Spleen (tissue), 11 donors: ENCODE measurements around the gene CES4A. TPM values are rescaled to one million over a fixed set of nuclear protein-coding genes. Genes with fewer than 3 reads are reported as not detected.
"Not testable (repeated sequence)": the region's sequence is repeated elsewhere in the genome, so short reads cannot be mapped to it uniquely, and the experiment has no call there.

Experiments used
- DNase-seq: peaks from one replicate; pipeline ENCODE4 v3.0.0-alpha.2; 2020
- H3K27ac ChIP-seq, 8 donors: fragments of 200-600 bp; sonication (generic) in 7 of 8; 1 replicate in 4 of 8; 2 replicates in 4 of 8; pipeline versions ENCODE4 v1.5.0 to v1.8.0; 2016 to 2021; ENCODE audit warnings: inconsistent platforms in 4 of 8, mild to moderate bottlenecking in 4 of 8, moderate library complexity in 1 of 8
- H3K27me3 ChIP-seq, 7 donors: fragments of 200-600 bp; sonication (generic) in 6 of 7; replicated peaks in 1 of 7; 1 replicate in 4 of 7; 2 replicates in 3 of 7; pipeline versions ENCODE4 v1.5.0 to v1.8.0; 2016 to 2021; ENCODE audit warnings: inconsistent platforms in 3 of 7, mild to moderate bottlenecking in 1 of 7
- H3K36me3 ChIP-seq, 6 donors: fragments of 200-600 bp; sonication (generic) in 5 of 6; 1 replicate in 4 of 6; 2 replicates in 2 of 6; pipeline versions ENCODE4 v1.5.0 to v1.8.0; 2016 to 2021; ENCODE audit warnings: inconsistent platforms in 2 of 6
- H3K4me1 ChIP-seq, 6 donors: fragments of 200-600 bp; sonication (generic) in 5 of 6; 1 replicate in 3 of 6; 2 replicates in 3 of 6; pipeline versions ENCODE4 v1.5.0 to v1.8.0; 2016 to 2021; ENCODE audit warnings: inconsistent platforms in 3 of 6
- H3K4me3 ChIP-seq, 8 donors: fragments of 200-600 bp; sonication (generic) in 7 of 8; 1 replicate in 4 of 8; 2 replicates in 4 of 8; pipeline versions ENCODE4 v1.5.0 to v1.8.0; 2016 to 2021; ENCODE audit warnings: inconsistent platforms in 4 of 8, mild to moderate bottlenecking in 4 of 8, moderate library complexity in 2 of 8
- H3K9me3 ChIP-seq, 8 donors: fragments of 200-600 bp; sonication (generic) in 7 of 8; 1 replicate in 4 of 8; 2 replicates in 4 of 8; pipeline versions ENCODE4 v1.5.0 to v1.8.0; 2016 to 2021; ENCODE audit warnings: inconsistent platforms in 4 of 8
- POLR2A ChIP-seq, 3 donors: fragments of 450-650 bp; IDR thresholded peaks; one replicate each; pipeline ENCODE4 v1.5.1; 2017; ENCODE audit warnings: antibody characterized with exemption in 3 of 3, mild to moderate bottlenecking in 1 of 3
- POLR2AphosphoS5 ChIP-seq, 3 donors: sonication (generic); formaldehyde crosslinking; IDR thresholded peaks; one replicate each; pipeline ENCODE4 v1.5.1; 2017; ENCODE audit warnings: antibody characterized with exemption in 3 of 3
- WGBS, 5 donors: extraction: QIAGEN DNeasy Blood & Tissue Kit in 3 of 5; methylation state at CpG; one replicate each; pipeline versions ENCODE4 v1.1.5 to v1.1.7; 2013 to 2018; 5-methylcytosine and 5-hydroxymethylcytosine counted together
- intact Hi-C: fragments of 100-400 bp; cut with DNase I; formaldehyde crosslinking; loops from one replicate; pipeline ENCODE4 v1.15.0; 2023; ENCODE audit warnings: low total_unique reads
- polyA plus RNA-seq, 3 donors: library from polyadenylated mRNA; stranded (reverse); fragments of 200-250 nt; gene quantifications; one replicate each; pipeline ENCODE4 v1.2.1, GENCODE V29; 2013
- total RNA-seq, 7 donors: library from RNA; depleted of rRNA in 3 of 7; stranded (reverse); fragments of >200 nt in 3 of 7; fragmentation: NEBNext Ultra II Directional in 4 of 7; extraction: Animal tissue kit (Norgen Biotek cat#: 25700) in 4 of 7; gene quantifications; one replicate each; pipeline versions ENCODE4 v1.1.0 to v1.2.1, GENCODE V29; 2016 to 2021
- TF ChIP-seq, protein P1 (sequence below), 11 experiments: fragments of 200-600 bp in 7 of 11; fragments of 450-650 bp in 4 of 11; sonication (generic) in 4 of 11; IDR thresholded peaks in 8 of 11; conservative IDR thresholded peaks in 3 of 11; 1 replicate in 7 of 11; 2 replicates in 4 of 11; pipeline versions ENCODE4 v1.4.0 to v1.8.0; 2016 to 2021; ENCODE audit warnings: antibody characterized with exemption in 11 of 11, inconsistent platforms in 4 of 11, mild to moderate bottlenecking in 1 of 11
- donor health status: healthy with polysubstance abuse.
- donor health status: DM: no; HTN: no; CAD: no; lungs with moderate emphysema.
- donor health status: DM: no; HTN: no; CAD: no.
- donor health status: Bipolar disorder and iron deficiency.
- donor health status: healthy.
- donor health status: DM: no; HTN: no; CAD: no.
- donor health status: DM: yes; HTN: yes; CAD: no.

Gene CES4A
- total and polyA plus RNA-seq, 10 donors, result 5.0 to 9.9 (median 6.7) TPM

DNA sequence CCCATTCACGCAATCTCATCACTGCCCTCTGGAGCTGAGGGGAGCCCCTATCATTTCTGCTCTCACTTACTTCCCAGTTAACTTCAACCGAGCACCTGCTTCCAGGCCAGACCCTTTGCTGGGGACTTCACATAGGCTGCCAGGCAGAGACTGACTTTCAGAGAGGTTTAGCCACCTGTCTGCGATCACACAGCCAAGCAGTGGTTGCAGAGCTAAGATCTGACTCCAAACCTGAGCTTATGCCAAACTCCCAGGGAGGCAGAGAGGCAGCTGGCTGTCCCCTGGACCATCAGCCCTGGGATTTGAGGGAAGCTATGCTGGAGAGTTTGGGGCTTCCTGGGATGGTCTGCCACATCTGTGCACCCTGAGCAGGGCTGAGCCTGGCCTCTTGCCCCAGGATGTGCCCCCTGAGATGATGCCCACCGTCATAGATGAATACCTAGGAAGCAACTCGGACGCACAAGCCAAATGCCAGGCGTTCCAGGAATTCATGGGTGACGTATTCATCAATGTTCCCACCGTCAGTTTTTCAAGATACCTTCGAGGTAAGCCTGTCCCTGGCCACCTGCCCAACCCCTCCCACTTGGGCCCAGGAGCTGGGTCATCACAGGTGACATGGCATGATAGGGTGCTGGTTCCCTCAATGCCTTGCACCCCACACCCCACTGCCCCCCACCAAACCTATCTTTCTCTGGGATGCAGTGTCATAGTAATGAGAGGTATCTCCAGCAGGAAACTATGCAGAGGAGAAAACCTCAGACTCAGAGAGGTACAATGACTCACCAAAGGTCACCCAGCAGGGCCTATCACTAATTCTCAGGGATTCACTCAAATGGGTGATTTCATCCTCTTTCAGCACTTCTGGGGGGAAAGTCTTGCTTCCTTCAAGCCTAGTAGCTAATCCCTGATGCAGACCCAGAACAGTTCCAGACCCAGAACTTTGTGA is 17.3 kb upstream of the CES4A start:
- TF ChIP-seq POLR2A (IDR thresholded peaks at IDR 0.05) (no peak), POLR2AphosphoS5 (IDR thresholded peaks at IDR 0.05) (no peak)
- WGBS, 5 donors, result 82 to 88% (median 86%) methylated on average over 10 of the region's 10 CpGs
- H3K27me3 ChIP-seq, result peaks cover 0 to 3% (median 0%) of the 10 kb centered on the region in 7 donors
- no peak overlapping the region for H3K4me3 ChIP-seq
- H3K4me1 ChIP-seq, result no peaks in the 10 kb centered on the region
- intact Hi-C loops, result no loop called here
- H3K9me3 ChIP-seq, result no peaks in the 10 kb centered on the region
- no peak for DNase-seq
- no peaks in the 10 kb centered on the region for H3K36me3 ChIP-seq
- no peak overlapping the region for H3K27ac ChIP-seq

DNA sequence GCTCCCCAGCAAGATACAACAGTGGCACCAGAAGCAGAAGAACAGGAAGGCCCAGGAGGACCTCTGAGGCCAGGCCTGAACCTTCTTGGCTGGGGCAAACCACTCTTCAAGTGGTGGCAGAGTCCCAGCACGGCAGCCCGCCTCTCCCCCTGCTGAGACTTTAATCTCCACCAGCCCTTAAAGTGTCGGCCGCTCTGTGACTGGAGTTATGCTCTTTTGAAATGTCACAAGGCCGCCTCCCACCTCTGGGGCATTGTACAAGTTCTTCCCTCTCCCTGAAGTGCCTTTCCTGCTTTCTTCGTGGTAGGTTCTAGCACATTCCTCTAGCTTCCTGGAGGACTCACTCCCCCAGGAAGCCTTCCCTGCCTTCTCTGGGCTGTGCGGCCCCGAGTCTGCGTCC is 15.4 kb upstream of the CES4A start:
- no peak overlapping the region for H3K4me3 ChIP-seq

DNA sequence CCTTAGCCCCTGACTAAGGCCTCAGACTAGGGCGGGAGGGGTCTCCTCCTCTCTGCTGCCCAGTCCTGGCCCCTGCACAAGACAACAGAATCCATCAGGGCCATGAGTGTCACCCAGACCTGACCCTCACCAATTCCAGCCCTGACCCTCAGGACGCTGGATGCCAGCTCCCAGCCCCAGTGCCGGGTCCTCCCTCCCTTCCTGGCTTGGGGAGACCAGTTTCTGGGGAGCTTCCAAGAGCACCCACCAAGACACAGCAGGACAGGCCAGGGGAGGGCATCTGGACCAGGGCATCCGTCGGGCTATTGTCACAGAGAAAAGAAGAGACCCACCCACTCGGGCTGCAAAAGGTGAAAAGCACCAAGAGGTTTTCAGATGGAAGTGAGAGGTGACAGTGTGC is 14.7 kb upstream of the CES4A start:
- intact Hi-C loops, result no loop called here
- DNase-seq, result no peak
- 75 to 94% (median 85%) methylated on average over 2 to 6 of the region's 6 CpGs for WGBS, 5 donors

More for the DNA sequence above, 15.4 kb upstream of the CES4A start:
- H3K4me1 ChIP-seq, result peaks cover 0 to 7% (median 6%) of the 10 kb centered on the region in 6 donors
- no peaks in the 10 kb centered on the region for H3K9me3 ChIP-seq
- intact Hi-C loops, result no loop called here
- peaks cover 0 to 10% (median 0%) of the 10 kb centered on the region in 7 donors for H3K27me3 ChIP-seq
- WGBS, 5 donors, result 67 to 81% (median 77%) methylated on average over 9 of the region's 9 CpGs
- H3K36me3 ChIP-seq, result no peaks in the 10 kb centered on the region
- no peak for DNase-seq
- no peak overlapping the region for H3K27ac ChIP-seq
- no peak for TF ChIP-seq POLR2AphosphoS5 (IDR thresholded peaks at IDR 0.05)
- no peak for TF ChIP-seq POLR2A (IDR thresholded peaks at IDR 0.05)
- TF ChIP-seq, protein P1, sequence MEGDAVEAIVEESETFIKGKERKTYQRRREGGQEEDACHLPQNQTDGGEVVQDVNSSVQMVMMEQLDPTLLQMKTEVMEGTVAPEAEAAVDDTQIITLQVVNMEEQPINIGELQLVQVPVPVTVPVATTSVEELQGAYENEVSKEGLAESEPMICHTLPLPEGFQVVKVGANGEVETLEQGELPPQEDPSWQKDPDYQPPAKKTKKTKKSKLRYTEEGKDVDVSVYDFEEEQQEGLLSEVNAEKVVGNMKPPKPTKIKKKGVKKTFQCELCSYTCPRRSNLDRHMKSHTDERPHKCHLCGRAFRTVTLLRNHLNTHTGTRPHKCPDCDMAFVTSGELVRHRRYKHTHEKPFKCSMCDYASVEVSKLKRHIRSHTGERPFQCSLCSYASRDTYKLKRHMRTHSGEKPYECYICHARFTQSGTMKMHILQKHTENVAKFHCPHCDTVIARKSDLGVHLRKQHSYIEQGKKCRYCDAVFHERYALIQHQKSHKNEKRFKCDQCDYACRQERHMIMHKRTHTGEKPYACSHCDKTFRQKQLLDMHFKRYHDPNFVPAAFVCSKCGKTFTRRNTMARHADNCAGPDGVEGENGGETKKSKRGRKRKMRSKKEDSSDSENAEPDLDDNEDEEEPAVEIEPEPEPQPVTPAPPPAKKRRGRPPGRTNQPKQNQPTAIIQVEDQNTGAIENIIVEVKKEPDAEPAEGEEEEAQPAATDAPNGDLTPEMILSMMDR (IDR thresholded peaks at IDR 0.05 in 8 of 11, conservative IDR thresholded peaks at IDR 0.05 in 3 of 11), result no peak

DNA sequence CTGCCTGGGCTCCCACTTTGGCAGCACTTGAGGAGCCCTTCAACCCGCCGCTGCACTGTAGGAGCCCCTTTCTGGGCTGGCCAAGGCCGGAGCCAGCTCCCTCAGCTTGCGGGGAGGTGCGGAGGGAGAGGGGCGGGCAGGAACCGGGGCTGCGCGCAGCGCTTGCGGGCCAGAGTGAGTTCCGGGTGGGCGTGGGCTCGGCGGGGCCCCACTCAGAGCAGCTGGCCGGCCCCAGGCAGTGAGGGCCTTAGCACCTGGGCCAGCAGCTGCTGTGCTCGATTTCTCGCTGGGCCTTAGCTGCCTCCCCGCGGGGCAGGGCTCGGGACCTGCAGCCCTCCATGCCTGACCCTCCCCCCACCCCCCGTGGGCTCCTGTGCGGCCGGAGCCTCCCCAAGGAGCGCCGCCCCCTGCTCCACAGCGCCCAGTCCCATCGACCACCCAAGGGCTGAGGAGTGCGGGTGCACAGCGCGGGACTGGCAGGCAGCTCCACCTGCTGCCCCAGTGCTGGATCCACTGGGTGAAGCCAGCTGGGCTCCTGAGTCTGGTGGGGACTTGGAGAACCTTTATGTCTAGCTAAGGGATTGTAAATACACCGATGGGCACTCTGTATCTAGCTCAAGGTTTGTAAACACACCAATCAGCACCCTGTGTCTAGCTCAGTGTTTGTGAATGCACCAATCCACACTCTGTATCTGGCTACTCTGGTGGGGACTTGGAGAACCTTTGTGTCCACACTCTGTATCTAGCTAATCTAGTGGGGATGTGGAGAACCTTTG is 14.0 kb upstream of the CES4A start:
- H3K4me3 ChIP-seq, DNase-seq, H3K9me3 ChIP-seq, H3K27ac ChIP-seq, H3K27me3 ChIP-seq, H3K36me3 ChIP-seq, intact Hi-C loops: not testable (repeated sequence)
- H3K4me1 ChIP-seq, result peaks cover 0 to 21% (median 7%) of the 10 kb centered on the region in 6 donors
- WGBS, 5 donors, result 91 to 94% (median 93%) methylated on average over 3 to 32 of the region's 32 CpGs

More for the DNA sequence above, 14.7 kb upstream of the CES4A start:
- Histone ChIP-seq H3K36me3 (no peaks in the 10 kb centered on the region), H3K27ac (no peak overlapping the region), H3K4me3 (no peak overlapping the region), H3K9me3 (no peaks in the 10 kb centered on the region), H3K4me1 (peaks cover 0 to 14% (median 7%) of the 10 kb centered on the region in 6 donors), H3K27me3 (peaks cover 0 to 10% (median 0%) of the 10 kb centered on the region in 7 donors)
- TF ChIP-seq POLR2A (IDR thresholded peaks at IDR 0.05) (no peak), POLR2AphosphoS5 (IDR thresholded peaks at IDR 0.05) (no peak)
- TF ChIP-seq, protein P1 (IDR thresholded peaks at IDR 0.05 in 8 of 11, conservative IDR thresholded peaks at IDR 0.05 in 3 of 11), result no peak

DNA sequence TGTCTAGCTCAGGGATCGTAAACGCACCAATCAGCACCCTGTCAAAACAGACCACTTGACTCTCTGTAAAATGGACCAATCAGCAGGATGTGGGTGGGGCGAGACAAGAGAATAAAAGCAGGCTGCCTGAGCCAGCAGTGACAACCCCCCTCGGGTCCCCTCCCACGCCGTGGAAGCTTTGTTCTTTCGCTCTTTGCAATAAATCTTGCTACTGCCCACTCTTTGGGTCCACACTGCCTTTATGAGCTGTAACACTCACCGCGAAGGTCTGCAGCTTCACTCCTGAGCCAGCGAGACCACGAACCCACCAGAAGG is 13.5 kb upstream of the CES4A start:
- not testable (repeated sequence) for H3K4me3 ChIP-seq, H3K27me3 ChIP-seq, H3K36me3 ChIP-seq, DNase-seq, H3K27ac ChIP-seq, H3K9me3 ChIP-seq
- H3K4me1 ChIP-seq, result peaks cover 0 to 26% (median 7%) of the 10 kb centered on the region in 6 donors
- intact Hi-C loops, result loop anchor here (5.0 kb wide), 1 partner anchor 177 kb away; the partner anchor contains the start of gene B3GNT9
- 40 to 50% (median 50%) methylated on average over 11 of the region's 11 CpGs for WGBS, 5 donors
